Natural killer cell (primary cell): Measurements from ENCODE around the gene KIAA0319L. TPM values are rescaled to one million over a fixed set of nuclear protein-coding genes. Genes with fewer than 3 reads are reported as not detected.

Experiments used
- ATAC-seq, 3 donors: fragments of 150-1000 bp in 2 of 3; fragments of 200-7000 bp in 1 of 3; cut with Tn5 transposase; 1 replicate in 1 of 3; 2 replicates in 2 of 3; pipeline ENCODE4 v1.10.0; 2021; ENCODE audit warnings: mild to moderate bottlenecking in 2 of 3, moderate library complexity in 2 of 3
- DNase-seq, 2 donors: peaks; one replicate each; pipeline versions ENCODE4 v3.0.0 to v3.0.0-alpha.2; 2013 to 2021; ENCODE audit warnings: mixed read lengths in 1 of 2
- H3K27ac ChIP-seq: one replicate; pipeline ENCODE4 v1.5.1; 2013; ENCODE audit warnings: mild to moderate bottlenecking, low read length
- H3K27me3 ChIP-seq: one replicate; pipeline ENCODE4 v1.6.1; 2013; ENCODE audit warnings: low read length; ENCODE audit not compliant: control insufficient read depth, insufficient read depth
- H3K36me3 ChIP-seq: one replicate; pipeline ENCODE4 v1.6.1; 2013; ENCODE audit warnings: low read length; ENCODE audit not compliant: control insufficient read depth, insufficient read depth
- H3K4me1 ChIP-seq: one replicate; pipeline ENCODE4 v1.6.1; 2013; ENCODE audit warnings: low read length; ENCODE audit not compliant: control insufficient read depth, insufficient read depth
- H3K4me3 ChIP-seq: one replicate; pipeline ENCODE4 v1.5.1; 2013; ENCODE audit warnings: low read length
- H3K9me3 ChIP-seq: one replicate; pipeline ENCODE4 v1.6.1; 2013; ENCODE audit warnings: low read length; ENCODE audit not compliant: control insufficient read depth, insufficient read depth
- H3K27ac Mint-ChIP-seq, 2 donors: one replicate each; pipeline ENCODE4 v1.8.0; 2022; ENCODE audit warnings: mild to moderate bottlenecking in 2 of 2, mixed read lengths in 2 of 2, moderate library complexity in 1 of 2
- H3K27me3 Mint-ChIP-seq, 2 donors: one replicate each; pipeline ENCODE4 v1.8.0; 2022; ENCODE audit warnings: low read depth in 2 of 2, mixed read lengths in 2 of 2
- H3K36me3 Mint-ChIP-seq: one replicate; pipeline ENCODE4 v1.8.0; 2022; ENCODE audit warnings: mixed read lengths
- H3K4me1 Mint-ChIP-seq, 2 donors: one replicate each; pipeline ENCODE4 v1.8.0; 2022; ENCODE audit warnings: mixed read lengths in 2 of 2
- H3K4me3 Mint-ChIP-seq: one replicate; pipeline ENCODE4 v1.8.0; 2022; ENCODE audit warnings: mild to moderate bottlenecking, moderate library complexity, mixed read lengths
- H3K9me3 Mint-ChIP-seq, 2 donors: one replicate each; pipeline ENCODE4 v1.8.0; 2022; ENCODE audit warnings: mixed read lengths in 2 of 2
- WGBS: methylation state at CpG from one replicate; pipeline ENCODE4 v1.1.7; 2013; ENCODE audit warnings: missing lambda C conversion rate; ENCODE audit not compliant: insufficient coverage; 5-methylcytosine and 5-hydroxymethylcytosine counted together
- intact Hi-C: fragments of 100-400 bp; cut with micrococcal nuclease; formaldehyde crosslinking; loops from one replicate; pipeline ENCODE4 v1.14.2; 2022
- total RNA-seq, 4 donors: library from RNA; stranded (reverse); fragments of 120-200 nt in 1 of 4; gene quantifications; one replicate each; pipeline versions ENCODE4 v1.2.3 to v1.2.4, GENCODE V29; 2013 to 2022
- TF ChIP-seq, protein P1 (sequence below): fragments of 200-600 bp; IDR thresholded peaks from one replicate; pipeline ENCODE4 v1.8.0; 2022; ENCODE audit warnings: antibody characterized with exemption

The KIAA0319L gene
- total RNA-seq, 3 donors from 2014 or later (not counting 1 experiment from before 2014, with no cell fraction given), result 51.3 to 75.0 (median 64.8) TPM

DNA sequence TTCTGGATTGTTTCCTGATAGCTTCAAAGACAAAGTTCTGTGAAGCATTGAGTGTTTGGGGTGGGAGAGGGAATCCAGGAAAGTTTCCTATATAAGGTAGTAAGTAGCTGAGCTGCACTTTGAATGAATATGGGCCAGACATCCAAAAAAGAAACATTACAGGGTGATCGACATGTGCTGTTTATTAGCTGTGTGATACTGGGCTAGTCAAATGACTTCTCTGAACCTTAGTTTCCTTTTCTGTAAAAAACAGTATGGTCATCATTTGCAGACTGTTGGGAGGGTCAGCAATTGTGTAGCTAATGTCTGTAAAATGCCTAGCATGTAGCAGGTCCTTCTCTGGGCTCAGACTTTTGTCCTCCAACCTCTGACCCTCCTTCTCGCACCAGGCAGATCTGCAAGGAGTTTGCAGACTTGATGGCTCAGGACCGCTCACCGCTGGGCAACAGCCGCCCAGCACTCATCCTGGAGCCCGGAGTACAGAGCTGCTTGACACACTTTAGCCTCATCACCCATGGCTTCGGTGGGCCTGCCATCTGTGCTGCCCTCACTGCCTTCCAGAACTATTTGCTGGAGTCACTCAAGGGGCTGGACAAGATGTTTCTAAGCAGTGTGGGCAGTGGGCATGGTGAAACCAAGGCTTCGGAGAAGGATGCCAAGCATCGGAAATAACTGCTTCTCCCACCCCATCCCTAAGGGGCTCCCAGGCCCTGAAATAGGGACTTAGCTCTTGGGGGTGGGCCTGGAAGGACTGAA lies 37.0 kb upstream of the KIAA0319L start:
- peaks cover under 1% of the 10 kb centered on the region for H3K36me3 Mint-ChIP-seq
- TF ChIP-seq, protein P1, sequence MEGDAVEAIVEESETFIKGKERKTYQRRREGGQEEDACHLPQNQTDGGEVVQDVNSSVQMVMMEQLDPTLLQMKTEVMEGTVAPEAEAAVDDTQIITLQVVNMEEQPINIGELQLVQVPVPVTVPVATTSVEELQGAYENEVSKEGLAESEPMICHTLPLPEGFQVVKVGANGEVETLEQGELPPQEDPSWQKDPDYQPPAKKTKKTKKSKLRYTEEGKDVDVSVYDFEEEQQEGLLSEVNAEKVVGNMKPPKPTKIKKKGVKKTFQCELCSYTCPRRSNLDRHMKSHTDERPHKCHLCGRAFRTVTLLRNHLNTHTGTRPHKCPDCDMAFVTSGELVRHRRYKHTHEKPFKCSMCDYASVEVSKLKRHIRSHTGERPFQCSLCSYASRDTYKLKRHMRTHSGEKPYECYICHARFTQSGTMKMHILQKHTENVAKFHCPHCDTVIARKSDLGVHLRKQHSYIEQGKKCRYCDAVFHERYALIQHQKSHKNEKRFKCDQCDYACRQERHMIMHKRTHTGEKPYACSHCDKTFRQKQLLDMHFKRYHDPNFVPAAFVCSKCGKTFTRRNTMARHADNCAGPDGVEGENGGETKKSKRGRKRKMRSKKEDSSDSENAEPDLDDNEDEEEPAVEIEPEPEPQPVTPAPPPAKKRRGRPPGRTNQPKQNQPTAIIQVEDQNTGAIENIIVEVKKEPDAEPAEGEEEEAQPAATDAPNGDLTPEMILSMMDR, result no peak

DNA sequence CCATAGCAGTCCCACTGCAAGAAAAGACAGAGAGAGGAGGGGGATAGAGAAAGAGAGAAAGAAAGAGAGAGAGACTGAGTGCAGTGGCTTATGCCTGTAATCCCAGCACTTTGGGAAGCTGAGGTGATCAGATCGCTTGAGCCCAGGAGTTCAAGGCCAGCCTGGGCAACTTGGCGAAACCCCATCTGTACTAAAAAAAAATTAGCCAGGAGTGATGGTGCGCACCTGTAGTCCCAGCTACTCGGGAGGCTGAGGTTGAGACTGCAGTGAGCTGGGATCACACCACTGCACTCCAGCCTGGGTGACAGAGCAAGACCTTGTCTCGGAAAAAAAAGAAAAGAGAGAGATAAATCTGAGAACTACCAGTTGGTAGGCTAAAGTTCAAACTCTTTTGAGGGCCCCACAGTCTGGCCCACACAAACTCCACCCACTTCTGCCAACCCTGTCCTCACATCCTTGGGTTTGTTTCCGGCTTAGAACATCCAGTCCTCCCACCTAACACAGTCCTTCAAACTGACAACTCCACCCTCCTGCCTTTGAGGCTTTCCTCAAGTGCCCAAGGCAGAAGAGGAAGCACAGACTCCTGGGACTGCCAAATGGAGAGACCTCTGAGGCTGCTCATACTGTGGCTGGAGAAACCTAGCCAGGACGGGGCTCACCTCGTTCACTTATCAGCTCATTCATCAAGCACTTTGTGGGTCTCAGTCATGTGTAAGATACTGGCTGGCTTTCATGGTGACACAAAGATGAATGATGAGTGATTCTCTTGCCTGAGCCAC lies 36.0 kb upstream of the KIAA0319L start:
- no peaks in the 10 kb centered on the region for H3K27me3 ChIP-seq
- H3K9me3 ChIP-seq, result no peaks in the 10 kb centered on the region
- Mint-ChIP-seq H3K9me3 (no peaks in the 10 kb centered on the region), H3K27ac (peak overlapping the region; percentile 58 to 83), H3K36me3 (no peaks in the 10 kb centered on the region), H3K4me3 (no peak overlapping the region), H3K4me1 (peaks cover 16 to 43% of the 10 kb centered on the region in 2 donors), H3K27me3 (no peaks in the 10 kb centered on the region)
- H3K27ac ChIP-seq, result peak overlapping the region; percentile 16
- peaks cover 13% of the 10 kb centered on the region for H3K4me1 ChIP-seq
- peaks cover 9% of the 10 kb centered on the region for H3K36me3 ChIP-seq
- H3K4me3 ChIP-seq, result no peak overlapping the region
- ATAC-seq (peak in 1 of 3 donors; percentile 40), DNase-seq (no peak)
- TF ChIP-seq, protein P1, result no peak
- WGBS, result 66% methylated on average over 8 of the region's 8 CpGs
- intact Hi-C loops, result no loop called here

More for the DNA sequence above, 37.0 kb upstream of the KIAA0319L start:
- H3K4me1 ChIP-seq, result peaks cover 13% of the 10 kb centered on the region
- 98% methylated on average over 7 of the region's 9 CpGs for WGBS
- no peak overlapping the region for H3K27ac ChIP-seq
- H3K4me3 Mint-ChIP-seq, result no peak overlapping the region
- no peaks in the 10 kb centered on the region for H3K9me3 Mint-ChIP-seq
- intact Hi-C loops, result no loop called here
- no peak overlapping the region for H3K4me3 ChIP-seq
- no peaks in the 10 kb centered on the region for H3K9me3 ChIP-seq
- peak overlapping the region; percentile 58 to 83 for H3K27ac Mint-ChIP-seq
- H3K4me1 Mint-ChIP-seq, result peaks cover 10 to 38% of the 10 kb centered on the region in 2 donors
- H3K27me3 ChIP-seq, result no peaks in the 10 kb centered on the region
- DNase-seq, result no peak
- no peak for ATAC-seq
- H3K36me3 ChIP-seq, result peaks cover 11% of the 10 kb centered on the region
- no peaks in the 10 kb centered on the region for H3K27me3 Mint-ChIP-seq

DNA sequence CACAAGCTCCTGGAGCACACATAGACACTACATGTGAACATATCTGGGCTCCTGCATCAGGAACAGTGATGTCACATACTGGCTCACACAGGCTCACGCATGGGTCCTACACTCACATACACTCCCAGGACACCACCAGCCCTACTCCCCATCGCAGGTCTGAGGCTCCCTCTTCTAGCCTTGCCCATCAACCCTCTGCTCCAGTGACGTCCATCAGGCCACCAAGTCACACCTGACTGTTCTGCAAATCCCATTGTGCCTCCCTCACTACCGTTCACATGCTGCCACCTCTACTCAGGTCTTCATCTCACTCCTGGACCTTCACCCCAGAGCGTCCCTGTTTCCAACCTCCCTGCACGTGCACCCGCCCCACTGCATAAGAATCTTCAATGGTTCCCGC lies 34.0 kb upstream of the KIAA0319L start:
- TF ChIP-seq, protein P1, result no peak
- no peaks in the 10 kb centered on the region for H3K27me3 Mint-ChIP-seq
- H3K36me3 Mint-ChIP-seq, result no peaks in the 10 kb centered on the region

More for the DNA sequence above, 34.0 kb upstream of the KIAA0319L start:
- Histone ChIP-seq H3K4me3 (no peak overlapping the region), H3K27ac (no peak overlapping the region), H3K36me3 (peaks cover 9% of the 10 kb centered on the region), H3K9me3 (no peaks in the 10 kb centered on the region), H3K27me3 (no peaks in the 10 kb centered on the region), H3K4me1 (peaks cover 13% of the 10 kb centered on the region)
- intact Hi-C loops, result no loop called here
- ATAC-seq, result no peak
- 94% methylated on average over 8 of the region's 8 CpGs for WGBS
- H3K4me1 Mint-ChIP-seq, result peaks cover 20 to 49% of the 10 kb centered on the region in 2 donors
- DNase-seq, result no peak
- no peaks in the 10 kb centered on the region for H3K9me3 Mint-ChIP-seq
- no peak overlapping the region for H3K27ac Mint-ChIP-seq
- no peak overlapping the region for H3K4me3 Mint-ChIP-seq
